ENCODE measurements around the gene LMBRD2.

The LMBRD2 gene

DNA sequence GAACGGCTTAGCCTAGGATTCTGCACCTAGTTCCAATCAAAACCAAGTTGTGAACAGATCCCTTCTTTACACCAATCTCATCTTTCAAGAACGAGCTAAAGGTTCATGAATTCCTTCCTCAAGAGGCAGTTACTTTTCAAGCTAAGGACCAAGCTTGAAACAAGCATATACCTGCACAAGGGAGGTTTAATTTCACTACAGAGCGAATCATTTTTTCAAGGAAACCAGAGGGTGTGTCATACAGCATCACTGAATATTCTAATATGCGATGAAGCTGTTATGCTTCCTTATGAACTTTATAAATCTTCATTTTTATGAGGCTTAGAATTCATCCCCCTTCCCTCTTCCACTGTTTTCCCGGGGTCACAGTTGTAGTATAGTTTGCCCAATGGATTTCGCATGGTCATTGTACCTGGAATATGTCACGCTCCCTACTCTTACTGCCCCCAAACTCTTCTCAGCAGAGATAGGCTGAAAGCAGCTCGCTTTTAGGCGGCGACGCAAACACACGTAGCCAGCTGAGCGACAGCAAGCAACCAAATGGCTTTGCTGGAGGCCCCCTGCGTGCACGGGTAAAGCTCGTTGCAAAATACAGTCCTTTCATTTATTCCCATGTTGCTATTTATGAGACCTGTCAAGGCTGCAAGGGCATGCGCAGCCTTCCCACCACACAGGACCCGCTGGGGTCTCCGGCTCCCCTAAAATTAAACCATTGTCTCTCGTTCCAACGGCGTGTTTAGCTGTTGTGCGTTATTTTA lies 832 bp downstream of the LMBRD2 start:
- TF ChIP-seq GATA2 (IDR thresholded peaks at IDR 0.05; ENCODE audit: low read depth, low read length) (no peak), GATA3 (IDR thresholded peaks at IDR 0.05; ENCODE audit: low read depth, low read length) (no peak)

GRCh38 chr5:36147681-36148080 lies 4.0 kb downstream of the LMBRD2 start:
- TF ChIP-seq GATA2 (IDR thresholded peaks at IDR 0.05; ENCODE audit: low read depth, low read length): no peak
- no peak for TF ChIP-seq GATA3 (IDR thresholded peaks at IDR 0.05; ENCODE audit: low read depth, low read length)

DNA sequence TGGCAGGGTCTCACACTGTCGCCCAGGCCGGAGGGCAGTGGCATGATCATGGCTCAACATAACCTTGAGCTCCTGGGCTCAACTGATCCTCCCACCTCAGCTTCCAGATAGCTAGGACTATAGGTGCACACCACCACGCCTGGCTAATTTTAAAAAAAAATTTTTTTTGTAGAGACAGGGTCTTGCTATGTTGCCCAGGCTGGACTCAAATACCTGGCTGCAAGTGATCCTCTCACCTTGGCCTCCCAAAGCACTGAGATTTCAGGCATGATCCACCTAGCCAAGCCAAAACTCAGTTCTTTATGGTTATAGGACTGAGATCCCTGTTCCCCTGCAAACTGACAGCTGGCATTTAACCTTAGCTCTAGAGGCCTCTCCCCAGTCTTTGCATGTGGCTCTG lies 5.3 kb downstream of the LMBRD2 start:
- TF ChIP-seq GATA3 (IDR thresholded peaks at IDR 0.05; ENCODE audit: low read depth, low read length) (no peak), GATA2 (IDR thresholded peaks at IDR 0.05; ENCODE audit: low read depth, low read length) (no peak)

DNA sequence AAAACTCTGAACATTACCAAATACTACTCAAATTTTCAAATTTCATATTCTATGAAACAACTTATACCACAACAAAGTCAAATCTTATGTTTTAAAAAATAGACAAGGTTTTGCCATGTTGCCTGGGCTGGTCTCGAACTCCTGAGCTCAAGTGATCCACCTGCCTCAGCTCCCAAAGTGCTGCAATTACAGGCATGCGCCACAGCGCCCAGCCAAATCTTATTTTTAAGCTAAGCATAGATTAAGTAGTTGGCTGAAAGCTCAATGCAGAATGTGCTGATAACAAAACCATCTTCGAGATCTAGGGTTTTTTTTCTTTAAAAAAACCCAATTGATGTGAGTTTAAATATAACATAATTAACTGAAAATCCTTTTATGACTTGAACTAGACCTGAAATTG lies 6.4 kb downstream of the LMBRD2 start:
- TF ChIP-seq GATA3 (IDR thresholded peaks at IDR 0.05; ENCODE audit: low read depth, low read length) (no peak), GATA2 (IDR thresholded peaks at IDR 0.05; ENCODE audit: low read depth, low read length) (no peak)

DNA sequence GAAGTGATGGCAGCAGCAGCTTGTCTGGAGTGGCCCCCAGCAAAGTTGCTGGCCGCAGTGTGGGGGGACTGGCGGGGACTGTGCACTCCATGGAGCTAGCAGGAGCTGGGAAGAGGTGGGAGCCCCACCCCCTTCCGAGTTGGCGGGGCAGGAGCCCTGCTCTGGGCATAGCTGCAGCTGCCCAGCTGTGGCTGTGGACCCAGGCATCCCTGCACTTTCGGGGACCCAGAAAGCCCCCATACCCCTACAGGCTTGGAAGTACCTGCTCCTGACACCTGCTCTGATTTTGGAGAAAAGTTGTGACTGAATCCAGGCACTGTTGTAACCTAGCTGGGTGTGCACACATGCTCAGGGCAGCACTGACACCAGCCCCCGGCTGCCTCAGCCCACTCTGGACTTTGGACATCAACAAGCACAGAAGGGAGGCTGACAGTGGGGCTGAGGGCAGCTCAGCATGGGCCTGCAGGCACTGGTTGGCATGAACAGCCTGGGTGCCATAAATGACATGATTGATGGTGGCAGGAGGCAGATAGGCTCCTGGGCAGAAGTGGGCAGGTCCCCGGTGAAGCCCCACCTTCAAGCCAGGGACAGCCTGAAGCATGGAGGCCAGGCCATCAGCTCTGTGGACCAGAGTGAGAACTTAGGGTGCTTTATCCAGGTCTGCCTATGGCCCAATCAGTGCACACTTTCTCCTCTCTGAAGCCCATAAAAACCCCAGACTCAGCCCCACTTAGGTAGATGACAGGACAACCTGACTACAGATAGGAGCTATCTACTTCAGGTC lies 12.6 kb downstream of the LMBRD2 start:
- TF ChIP-seq GATA3 (IDR thresholded peaks at IDR 0.05; ENCODE audit: low read depth, low read length): no peak
- TF ChIP-seq GATA2 (IDR thresholded peaks at IDR 0.05; ENCODE audit: low read depth, low read length): no peak

- TF ChIP-seq GATA3 (IDR thresholded peaks at IDR 0.05; ENCODE audit: low read depth, low read length): no peak
- no peak for TF ChIP-seq GATA2 (IDR thresholded peaks at IDR 0.05; ENCODE audit: low read depth, low read length)
These were observed 15.1 kb downstream of the LMBRD2 start for GRCh38 chr5:36136581-36136980.

GRCh38 chr5:36135988-36136387 lies 15.7 kb downstream of the LMBRD2 start:
- TF ChIP-seq GATA2 (IDR thresholded peaks at IDR 0.05; ENCODE audit: low read depth, low read length): no peak
- no peak for TF ChIP-seq GATA3 (IDR thresholded peaks at IDR 0.05; ENCODE audit: low read depth, low read length)

GRCh38 chr5:36128795-36129194 lies 22.9 kb downstream of the LMBRD2 start:
- TF ChIP-seq GATA2 (IDR thresholded peaks at IDR 0.05; ENCODE audit: low read depth, low read length) (no peak), GATA3 (IDR thresholded peaks at IDR 0.05; ENCODE audit: low read depth, low read length) (no peak)

DNA sequence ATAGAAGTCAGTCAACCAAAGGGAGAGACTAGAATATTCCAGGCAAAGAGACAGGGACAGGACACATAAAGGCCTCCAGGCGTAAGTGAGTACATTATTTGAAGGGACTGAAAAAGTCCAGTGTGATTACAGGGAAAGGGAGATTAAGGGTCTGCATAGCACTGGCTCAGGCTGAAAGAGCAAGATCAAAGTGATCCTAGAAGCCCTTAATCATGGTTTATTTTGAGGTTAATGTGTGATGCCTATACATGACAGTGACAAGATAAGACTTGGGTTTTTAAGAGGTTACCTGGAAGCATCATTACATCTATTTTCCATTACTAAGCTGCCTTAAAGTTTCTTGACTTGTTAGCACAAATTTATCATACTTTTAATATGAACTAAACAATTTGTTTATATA lies 25.8 kb downstream of the LMBRD2 start:
- no peak for TF ChIP-seq GATA2 (IDR thresholded peaks at IDR 0.05; ENCODE audit: low read depth, low read length)
- no peak for TF ChIP-seq GATA3 (IDR thresholded peaks at IDR 0.05; ENCODE audit: low read depth, low read length)

DNA sequence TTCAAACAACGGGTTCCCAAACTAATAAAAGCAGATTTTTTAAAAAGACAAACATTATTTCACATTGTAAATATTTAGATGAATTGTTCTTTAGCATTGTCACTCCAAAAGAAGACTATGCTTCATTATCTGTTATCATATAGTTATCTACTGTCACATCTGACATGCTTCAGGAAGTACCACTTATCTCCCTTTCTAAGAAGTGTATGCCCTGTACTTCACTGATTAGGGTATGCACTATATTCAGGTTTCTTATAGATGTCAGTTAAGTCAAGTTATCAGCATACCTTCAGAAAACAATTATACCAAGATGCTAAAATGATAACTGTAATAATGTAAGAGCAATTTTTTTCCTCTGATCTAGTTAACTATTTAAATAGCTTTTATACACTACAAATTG lies 40.4 kb downstream of the LMBRD2 start:
- TF ChIP-seq GATA3 (IDR thresholded peaks at IDR 0.05; ENCODE audit: low read depth, low read length) (no peak), GATA2 (IDR thresholded peaks at IDR 0.05; ENCODE audit: low read depth, low read length) (no peak)

GRCh38 chr5:36108758-36109460 lies 42.8 kb downstream of the LMBRD2 start:
- TF ChIP-seq GATA2 (IDR thresholded peaks at IDR 0.05; ENCODE audit: low read depth, low read length) (no peak), GATA3 (IDR thresholded peaks at IDR 0.05; ENCODE audit: low read depth, low read length) (no peak)

GRCh38 chr5:36105819-36106218 lies 45.9 kb downstream of the LMBRD2 start:
- TF ChIP-seq GATA2 (IDR thresholded peaks at IDR 0.05; ENCODE audit: low read depth, low read length): no peak
- no peak for TF ChIP-seq GATA3 (IDR thresholded peaks at IDR 0.05; ENCODE audit: low read depth, low read length)

DNA sequence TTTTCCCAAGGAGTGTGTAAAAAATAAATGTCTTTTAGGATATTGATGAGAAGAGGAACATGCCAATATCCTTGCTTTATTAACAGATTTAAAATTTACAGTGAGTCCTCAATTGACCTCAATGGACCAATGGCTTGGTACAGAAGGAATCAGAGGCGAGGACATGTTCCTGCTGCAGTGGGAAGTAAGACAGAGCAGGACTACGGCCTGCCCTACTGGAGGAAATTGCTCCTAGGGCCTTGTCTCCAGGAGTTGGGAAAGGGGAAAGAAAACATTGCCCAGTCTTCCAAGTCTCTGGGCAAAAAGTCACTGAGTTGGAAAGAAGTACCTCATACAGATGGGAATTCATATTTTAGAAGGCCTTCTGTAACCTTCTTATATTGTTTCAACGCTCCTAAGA lies 51.9 kb downstream of the LMBRD2 start:
- TF ChIP-seq GATA2 (IDR thresholded peaks at IDR 0.05; ENCODE audit: low read depth, low read length) (no peak), GATA3 (IDR thresholded peaks at IDR 0.05; ENCODE audit: low read depth, low read length) (no peak)

- TF ChIP-seq GATA3 (IDR thresholded peaks at IDR 0.05; ENCODE audit: low read depth, low read length): no peak
- TF ChIP-seq GATA2 (IDR thresholded peaks at IDR 0.05; ENCODE audit: low read depth, low read length): no peak
These were observed 55.2 kb downstream of the LMBRD2 start for GRCh38 chr5:36096486-36096885.

Measured in SH-SY5Y (cell line).